HCT116 (cell line): ENCODE results near the gene BCAR3.

Experiments
- CBX3 ChIP-seq: IDR thresholded peaks from 2 replicates; pipeline ENCODE4 v1.6.1; 2012; ENCODE audit warnings: low read depth
- EZH2phosphoT487 ChIP-seq: fragments of 200-600 bp; IDR thresholded peaks from 2 replicates; pipeline ENCODE4 v1.6.1; 2018; ENCODE audit warnings: antibody characterized with exemption, borderline replicate concordance
- POLR2A ChIP-seq: IDR thresholded peaks from 2 replicates; pipeline ENCODE4 v1.7.0; 2011; ENCODE audit warnings: borderline replicate concordance; ENCODE audit not compliant: insufficient read depth, insufficient read length; ENCODE audit errors: extremely low read depth
- ZNF274 ChIP-seq: fragments of 200-500 bp; sonication (Bioruptor generic); IDR thresholded peaks from 2 replicates; pipeline ENCODE4 v1.6.1; 2014; ENCODE audit warnings: mild to moderate bottlenecking, low read depth, low read length, inconsistent platforms
- TF ChIP-seq, protein P1 (sequence below), 3 experiments: fragments of 200-600 bp in 1 of 3; sonication (generic) in 1 of 3; IDR thresholded peaks in 2 of 3; conservative IDR thresholded peaks in 1 of 3; 2 replicates each; pipeline ENCODE4 v1.5.1; 2012 to 2017; ENCODE audit warnings: low read depth in 2 of 3, low read length in 2 of 3, antibody characterized with exemption in 1 of 3, borderline replicate concordance in 1 of 3, control low read depth in 1 of 3, mild to moderate bottlenecking in 1 of 3, mixed read lengths in 1 of 3, mixed run types in 1 of 3, moderate library complexity in 1 of 3; ENCODE audit not compliant: insufficient read depth in 1 of 3

DNA sequence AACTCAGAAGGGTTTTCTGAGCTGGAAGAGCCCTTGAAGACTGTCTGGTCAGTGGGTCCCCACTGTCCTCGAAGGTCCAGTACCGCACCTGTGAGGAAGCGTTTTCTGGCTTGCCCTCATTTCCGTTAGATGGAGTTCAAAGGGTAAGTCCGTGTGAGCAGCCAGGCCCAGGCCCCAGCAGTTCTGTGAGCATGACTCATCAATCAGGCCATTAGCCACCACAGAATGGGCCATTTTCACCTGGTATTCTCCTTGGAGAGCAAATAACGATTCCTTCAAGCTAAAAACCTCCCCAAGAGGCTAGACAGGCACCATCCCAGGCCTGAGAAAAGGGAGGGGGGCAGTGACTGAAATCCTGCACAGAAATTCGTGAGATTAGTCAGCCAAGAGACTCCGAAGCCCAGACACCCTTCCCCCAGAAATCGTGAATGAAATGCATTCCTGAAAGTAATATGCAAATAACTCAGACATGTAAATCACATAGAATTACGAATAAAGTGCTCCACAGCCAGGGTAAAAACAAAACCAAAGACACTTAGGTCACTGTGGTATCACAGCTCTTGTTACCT is 66.0 kb downstream of the BCAR3 start:
- TF ChIP-seq ZNF274 (no peak), EZH2phosphoT487 (no peak), CBX3 (no peak; the same call in 1 of the 2 replicates), POLR2A (no peak)
- TF ChIP-seq, protein P1, sequence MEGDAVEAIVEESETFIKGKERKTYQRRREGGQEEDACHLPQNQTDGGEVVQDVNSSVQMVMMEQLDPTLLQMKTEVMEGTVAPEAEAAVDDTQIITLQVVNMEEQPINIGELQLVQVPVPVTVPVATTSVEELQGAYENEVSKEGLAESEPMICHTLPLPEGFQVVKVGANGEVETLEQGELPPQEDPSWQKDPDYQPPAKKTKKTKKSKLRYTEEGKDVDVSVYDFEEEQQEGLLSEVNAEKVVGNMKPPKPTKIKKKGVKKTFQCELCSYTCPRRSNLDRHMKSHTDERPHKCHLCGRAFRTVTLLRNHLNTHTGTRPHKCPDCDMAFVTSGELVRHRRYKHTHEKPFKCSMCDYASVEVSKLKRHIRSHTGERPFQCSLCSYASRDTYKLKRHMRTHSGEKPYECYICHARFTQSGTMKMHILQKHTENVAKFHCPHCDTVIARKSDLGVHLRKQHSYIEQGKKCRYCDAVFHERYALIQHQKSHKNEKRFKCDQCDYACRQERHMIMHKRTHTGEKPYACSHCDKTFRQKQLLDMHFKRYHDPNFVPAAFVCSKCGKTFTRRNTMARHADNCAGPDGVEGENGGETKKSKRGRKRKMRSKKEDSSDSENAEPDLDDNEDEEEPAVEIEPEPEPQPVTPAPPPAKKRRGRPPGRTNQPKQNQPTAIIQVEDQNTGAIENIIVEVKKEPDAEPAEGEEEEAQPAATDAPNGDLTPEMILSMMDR (IDR thresholded peaks at IDR 0.05 in 2 of 3, conservative IDR thresholded peaks at IDR 0.05 in 1 of 3; ENCODE audit: borderline replicate concordance in 1 of 3, insufficient read depth in 1 of 3, low read depth in 2 of 3, low read length in 2 of 3), result no peak
